Mesodermal cell (in vitro differentiated cells): ENCODE data around the gene CXXC5.

Source experiments
- H3K27ac ChIP-seq: 2 replicates; pipeline ENCODE4 v1.7.0; 2013; ENCODE audit warnings: mild to moderate bottlenecking, low read depth, low read length, moderate library complexity; ENCODE audit not compliant: severe bottlenecking
- H3K36me3 ChIP-seq: 2 replicates; pipeline ENCODE4 v1.7.1; 2013; ENCODE audit warnings: mild to moderate bottlenecking, low read length, moderate library complexity; ENCODE audit not compliant: control insufficient read depth, insufficient read depth
- H3K4me1 ChIP-seq: one replicate; pipeline ENCODE4 v1.7.1; 2013; ENCODE audit warnings: mild to moderate bottlenecking, low read length; ENCODE audit not compliant: insufficient read depth, control insufficient read depth, poor library complexity, severe bottlenecking
- H3K4me3 ChIP-seq: 2 replicates; pipeline ENCODE4 v1.7.0; 2013; ENCODE audit warnings: low read length, control low read depth, mild to moderate bottlenecking; ENCODE audit not compliant: insufficient read depth, poor library complexity, severe bottlenecking; ENCODE audit errors: extremely low read depth
- H3K9me3 ChIP-seq: 2 replicates; pipeline ENCODE4 v1.7.1; 2013; ENCODE audit warnings: mild to moderate bottlenecking, low read length, moderate library complexity; ENCODE audit not compliant: control insufficient read depth
- WGBS, 2 experiments: methylation state at CpG; one replicate each; pipeline ENCODE4 v1.1.5; 2013; ENCODE audit warnings: missing lambda C conversion rate in 2 of 2; ENCODE audit not compliant: insufficient coverage in 2 of 2; 5-methylcytosine and 5-hydroxymethylcytosine counted together

Gene CXXC5

GRCh38 chr5:139652788-139653241, 4.7 kb downstream of the CXXC5 start:
- WGBS, 2 experiments = 20 to 100% methylated on average over 1 of the region's 5 CpGs
- peaks cover 18% of the 10 kb centered on the region for H3K36me3 ChIP-seq
- H3K4me1 ChIP-seq = peaks cover 64% of the 10 kb centered on the region
- H3K4me3 ChIP-seq = peak overlapping the region; percentile 98
- peak overlapping the region; percentile 87 for H3K27ac ChIP-seq
- H3K9me3 ChIP-seq = no peaks in the 10 kb centered on the region

GRCh38 chr5:139653616-139654015, 5.5 kb downstream of the CXXC5 start:
- H3K4me3 ChIP-seq = no peak overlapping the region
- 48% methylated on average over 4 of the region's 5 CpGs; no CpG with 5 or more reads in 1 of the 2 experiments for WGBS, 2 experiments
- H3K27ac ChIP-seq = peak overlapping the region; percentile 87
- H3K9me3 ChIP-seq = no peaks in the 10 kb centered on the region
- peaks cover 18% of the 10 kb centered on the region for H3K36me3 ChIP-seq
- peaks cover 71% of the 10 kb centered on the region for H3K4me1 ChIP-seq

- peak overlapping the region; percentile 93 for H3K27ac ChIP-seq
- H3K4me3 ChIP-seq = no peak overlapping the region
- peaks cover 18% of the 10 kb centered on the region for H3K36me3 ChIP-seq
- H3K4me1 ChIP-seq = peaks cover 75% of the 10 kb centered on the region
- H3K9me3 ChIP-seq = no peaks in the 10 kb centered on the region
- WGBS, 2 experiments = 78 to 82% methylated on average over 3 of the region's 3 CpGs
These were observed 6.3 kb downstream of the CXXC5 start for GRCh38 chr5:139654464-139654863.

GRCh38 chr5:139654871-139655491, 6.8 kb downstream of the CXXC5 start:
- peaks cover 80% of the 10 kb centered on the region for H3K4me1 ChIP-seq
- 59 to 85% methylated on average over 2 to 5 of the region's 13 CpGs for WGBS, 2 experiments
- peaks cover 18% of the 10 kb centered on the region for H3K36me3 ChIP-seq
- H3K9me3 ChIP-seq = no peaks in the 10 kb centered on the region
- H3K27ac ChIP-seq = peak overlapping the region; percentile 93
- H3K4me3 ChIP-seq = no peak overlapping the region

- peaks cover 86% of the 10 kb centered on the region for H3K4me1 ChIP-seq
- peaks cover 18% of the 10 kb centered on the region for H3K36me3 ChIP-seq
- H3K4me3 ChIP-seq = peak overlapping the region; percentile 12
- H3K27ac ChIP-seq = peak overlapping the region; percentile 93
- 64 to 66% methylated on average over 14 of the region's 18 CpGs for WGBS, 2 experiments
- no peaks in the 10 kb centered on the region for H3K9me3 ChIP-seq
These were observed 7.7 kb downstream of the CXXC5 start for GRCh38 chr5:139655727-139656271.

GRCh38 chr5:139657363-139658321, 9.5 kb downstream of the CXXC5 start:
- H3K27ac ChIP-seq = peak overlapping the region; percentile 91
- 71 to 75% methylated on average over 5 of the region's 12 CpGs for WGBS, 2 experiments

GRCh38 chr5:139658501-139658927, 10.4 kb downstream of the CXXC5 start:
- Histone ChIP-seq H3K27ac (peak overlapping the region; percentile 91), H3K36me3 (peaks cover 28% of the 10 kb centered on the region), H3K4me1 (peaks cover 74% of the 10 kb centered on the region), H3K9me3 (no peaks in the 10 kb centered on the region), H3K4me3 (no peak overlapping the region)
- 74 to 83% methylated on average over 7 to 9 of the region's 14 CpGs for WGBS, 2 experiments

More at GRCh38 chr5:139657363-139658321, 9.5 kb downstream of the CXXC5 start:
- H3K36me3 ChIP-seq = peaks cover 24% of the 10 kb centered on the region
- no peak overlapping the region for H3K4me3 ChIP-seq
- peaks cover 82% of the 10 kb centered on the region for H3K4me1 ChIP-seq
- no peaks in the 10 kb centered on the region for H3K9me3 ChIP-seq

- WGBS, 2 experiments = 18 to 30% methylated on average over 12 to 15 of the region's 15 CpGs
- Histone ChIP-seq H3K4me3 (peak overlapping the region; percentile 26), H3K4me1 (peaks cover 73% of the 10 kb centered on the region), H3K9me3 (no peaks in the 10 kb centered on the region), H3K36me3 (peaks cover 27% of the 10 kb centered on the region), H3K27ac (peak overlapping the region; percentile 91)
These were observed 10.9 kb downstream of the CXXC5 start for GRCh38 chr5:139658928-139659667.

- peaks cover 71% of the 10 kb centered on the region for H3K4me1 ChIP-seq
These were observed 11.5 kb downstream of the CXXC5 start for GRCh38 chr5:139659695-139660101.

More at GRCh38 chr5:139659695-139660101, 11.5 kb downstream of the CXXC5 start:
- Histone ChIP-seq H3K36me3 (peaks cover 32% of the 10 kb centered on the region), H3K9me3 (no peaks in the 10 kb centered on the region), H3K27ac (peak overlapping the region; percentile 91), H3K4me3 (peak overlapping the region; percentile 26)
- 19 to 33% methylated on average over 5 to 10 of the region's 13 CpGs for WGBS, 2 experiments
